ENCODE data around the gene FZD7. TPM values are rescaled to one million over a fixed set of nuclear protein-coding genes. Genes with fewer than 3 reads are reported as not detected.

The FZD7 gene
- total RNA-seq, 1 donor from 2014 or later = 91.0 TPM

DNA sequence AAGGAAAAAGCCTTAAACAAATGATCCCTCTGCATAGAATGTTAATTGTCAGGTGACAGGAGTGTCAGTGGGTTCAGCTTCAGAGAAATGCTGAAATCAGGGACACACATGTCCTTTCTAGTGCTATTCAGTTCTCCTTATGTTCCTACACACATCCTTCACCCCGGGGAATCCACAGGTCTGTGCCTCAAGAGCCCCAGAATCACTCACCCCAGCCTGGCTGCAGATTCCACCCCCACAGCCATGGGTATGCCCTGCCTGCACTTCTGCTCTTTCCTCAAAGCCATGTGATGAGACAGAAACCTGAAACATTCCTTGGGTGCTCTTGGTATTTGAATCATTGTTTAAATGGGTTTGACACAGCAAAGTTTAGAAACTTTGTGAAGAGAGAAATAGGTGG, 27.4 kb upstream of the FZD7 start:
- H3K4me1 Mint-ChIP-seq = peaks cover 44% of the 10 kb centered on the region
- no peaks in the 10 kb centered on the region for H3K36me3 Mint-ChIP-seq (ENCODE audit: low read depth)
- TF ChIP-seq, protein P1, sequence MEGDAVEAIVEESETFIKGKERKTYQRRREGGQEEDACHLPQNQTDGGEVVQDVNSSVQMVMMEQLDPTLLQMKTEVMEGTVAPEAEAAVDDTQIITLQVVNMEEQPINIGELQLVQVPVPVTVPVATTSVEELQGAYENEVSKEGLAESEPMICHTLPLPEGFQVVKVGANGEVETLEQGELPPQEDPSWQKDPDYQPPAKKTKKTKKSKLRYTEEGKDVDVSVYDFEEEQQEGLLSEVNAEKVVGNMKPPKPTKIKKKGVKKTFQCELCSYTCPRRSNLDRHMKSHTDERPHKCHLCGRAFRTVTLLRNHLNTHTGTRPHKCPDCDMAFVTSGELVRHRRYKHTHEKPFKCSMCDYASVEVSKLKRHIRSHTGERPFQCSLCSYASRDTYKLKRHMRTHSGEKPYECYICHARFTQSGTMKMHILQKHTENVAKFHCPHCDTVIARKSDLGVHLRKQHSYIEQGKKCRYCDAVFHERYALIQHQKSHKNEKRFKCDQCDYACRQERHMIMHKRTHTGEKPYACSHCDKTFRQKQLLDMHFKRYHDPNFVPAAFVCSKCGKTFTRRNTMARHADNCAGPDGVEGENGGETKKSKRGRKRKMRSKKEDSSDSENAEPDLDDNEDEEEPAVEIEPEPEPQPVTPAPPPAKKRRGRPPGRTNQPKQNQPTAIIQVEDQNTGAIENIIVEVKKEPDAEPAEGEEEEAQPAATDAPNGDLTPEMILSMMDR (conservative IDR thresholded peaks at IDR 0.05) = no peak
- no peak for DNase-seq (ENCODE audit: low read depth, low spot score)
- no peak overlapping the region for H3K27ac Mint-ChIP-seq (ENCODE audit: unreplicated experiment)
- no peaks in the 10 kb centered on the region for H3K9me3 Mint-ChIP-seq
- no peak overlapping the region for H3K4me3 Mint-ChIP-seq
- no peaks in the 10 kb centered on the region for H3K27me3 Mint-ChIP-seq (ENCODE audit: low read depth)

DNA sequence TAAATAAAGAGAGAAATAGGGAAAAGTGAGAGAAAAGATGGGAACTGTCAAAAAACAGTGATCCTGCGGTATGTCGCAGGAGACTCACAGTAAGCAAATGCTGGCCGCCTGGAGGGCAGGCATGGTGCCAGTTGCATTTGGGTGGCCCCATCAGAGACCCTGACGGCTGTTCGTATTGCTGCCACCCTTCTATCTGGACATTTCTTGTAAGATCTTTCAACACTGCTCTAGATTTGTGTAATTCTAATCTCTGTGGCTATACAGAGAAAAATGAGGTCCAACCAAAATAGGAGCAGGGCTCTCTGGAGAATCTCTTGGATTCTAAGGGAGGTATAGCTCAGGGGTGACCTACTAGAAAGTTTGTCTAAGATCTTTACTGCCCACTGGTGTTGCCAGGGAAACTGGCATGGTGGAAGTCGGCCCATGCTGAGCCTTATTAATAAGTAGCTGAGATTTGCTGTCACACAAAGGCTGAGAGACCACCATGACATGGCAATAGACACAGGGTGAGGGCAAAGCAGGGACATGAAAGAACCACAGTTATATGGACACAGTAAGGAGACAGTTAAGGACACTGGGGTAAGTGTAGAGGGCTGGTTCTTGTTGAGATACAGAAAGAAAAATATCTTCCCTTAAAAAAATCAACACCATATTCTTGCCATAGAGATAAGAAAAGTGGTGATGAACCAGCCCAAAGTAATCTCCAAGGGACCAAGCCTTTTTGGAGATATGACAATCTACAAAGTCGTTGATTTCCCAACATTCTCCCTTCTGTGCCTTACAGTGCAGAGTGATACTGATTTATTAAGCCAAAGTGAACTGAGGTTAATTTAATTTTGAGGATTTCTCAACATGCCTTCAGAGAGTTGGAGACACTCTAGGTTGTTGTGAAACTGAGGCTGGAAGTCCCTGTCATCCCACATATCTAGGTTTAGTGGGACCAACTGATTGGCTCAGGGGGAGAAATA, 26.4 kb upstream of the FZD7 start:
- no peaks in the 10 kb centered on the region for H3K36me3 Mint-ChIP-seq (ENCODE audit: low read depth)
- DNase-seq (ENCODE audit: low read depth, low spot score) = no peak
- no peak overlapping the region for H3K27ac Mint-ChIP-seq (ENCODE audit: unreplicated experiment)
- no peaks in the 10 kb centered on the region for H3K9me3 Mint-ChIP-seq
- H3K4me3 Mint-ChIP-seq = no peak overlapping the region
- TF ChIP-seq, protein P1 (conservative IDR thresholded peaks at IDR 0.05) = no peak
- no peaks in the 10 kb centered on the region for H3K27me3 Mint-ChIP-seq (ENCODE audit: low read depth)
- peaks cover 46% of the 10 kb centered on the region for H3K4me1 Mint-ChIP-seq

DNA sequence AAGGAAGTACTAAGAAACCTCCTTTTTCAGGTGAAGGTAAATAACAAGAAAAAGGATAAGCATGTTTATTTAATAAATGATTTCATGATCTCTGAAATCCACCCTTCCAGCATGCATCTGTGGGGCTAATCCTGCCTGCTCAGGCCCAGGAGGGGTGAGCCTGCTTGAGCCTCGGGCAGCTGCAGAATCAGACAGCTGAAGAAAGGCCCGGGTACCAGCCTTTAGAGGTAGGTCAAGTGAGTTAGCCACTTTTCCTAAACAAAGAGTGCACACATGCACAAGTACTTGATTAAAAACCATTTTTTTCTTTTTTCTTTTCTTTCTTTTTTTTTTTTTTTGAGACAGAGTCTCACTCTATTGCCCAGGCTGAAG, 25.7 kb upstream of the FZD7 start:
- H3K4me3 Mint-ChIP-seq = no peak overlapping the region
- TF ChIP-seq, protein P1 (conservative IDR thresholded peaks at IDR 0.05) = no peak
- peaks cover 46% of the 10 kb centered on the region for H3K4me1 Mint-ChIP-seq
- no peaks in the 10 kb centered on the region for H3K9me3 Mint-ChIP-seq
- no peaks in the 10 kb centered on the region for H3K27me3 Mint-ChIP-seq (ENCODE audit: low read depth)
- no peak for DNase-seq (ENCODE audit: low read depth, low spot score)
- no peak overlapping the region for H3K27ac Mint-ChIP-seq (ENCODE audit: unreplicated experiment)
- H3K36me3 Mint-ChIP-seq (ENCODE audit: low read depth) = no peaks in the 10 kb centered on the region

DNA sequence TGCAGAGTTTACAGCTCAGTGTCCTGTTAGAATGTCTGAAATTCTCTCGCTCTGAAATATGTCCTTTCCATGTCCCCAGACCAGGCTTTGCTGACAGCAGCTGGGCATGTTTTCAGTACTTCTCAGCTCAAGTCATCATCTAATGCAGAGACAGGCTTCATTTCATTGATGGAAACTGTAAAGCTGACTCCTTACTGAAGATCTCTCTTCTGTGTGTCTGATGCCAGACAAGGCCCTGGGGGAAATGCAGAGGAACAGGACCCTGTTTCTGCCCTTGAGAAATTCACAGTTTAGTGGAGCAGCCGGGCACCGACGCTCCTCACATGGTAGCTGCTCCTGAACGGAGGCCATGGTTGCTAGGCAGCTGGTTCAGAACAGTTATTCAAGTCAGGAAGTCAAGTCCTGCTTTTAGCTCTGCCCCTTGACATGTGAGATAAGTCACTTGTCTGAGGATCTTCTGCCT, 24.6 kb upstream of the FZD7 start:
- TF ChIP-seq, protein P1 (conservative IDR thresholded peaks at IDR 0.05) = no peak
- Mint-ChIP-seq H3K27me3 (ENCODE audit: low read depth) (no peaks in the 10 kb centered on the region), H3K27ac (ENCODE audit: unreplicated experiment) (peak overlapping the region; percentile 76), H3K4me1 (peaks cover 48% of the 10 kb centered on the region), H3K36me3 (ENCODE audit: low read depth) (no peaks in the 10 kb centered on the region), H3K4me3 (no peak overlapping the region), H3K9me3 (no peaks in the 10 kb centered on the region)
- DNase-seq (ENCODE audit: low read depth, low spot score) = no peak

DNA sequence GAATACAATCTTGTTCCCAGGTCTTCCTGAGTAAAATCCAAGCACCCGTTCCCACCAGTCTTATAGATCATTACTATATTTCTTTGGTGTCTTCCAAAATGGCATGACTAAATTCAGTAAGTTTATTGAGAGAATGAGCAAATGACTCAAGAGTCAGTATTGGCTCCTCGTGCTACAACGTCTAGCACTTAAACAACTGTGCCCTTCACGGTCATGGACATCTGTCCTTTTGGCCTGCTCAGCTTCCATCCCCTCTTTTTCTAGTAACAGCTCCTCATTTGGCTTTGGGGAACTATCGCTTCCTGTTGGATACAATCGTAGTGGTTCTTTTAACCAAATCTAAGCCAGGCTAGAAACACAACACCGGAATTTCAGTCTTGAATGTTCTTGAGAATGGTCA, 24.1 kb upstream of the FZD7 start:
- Mint-ChIP-seq H3K9me3 (no peaks in the 10 kb centered on the region), H3K4me3 (no peak overlapping the region), H3K27me3 (ENCODE audit: low read depth) (no peaks in the 10 kb centered on the region), H3K27ac (ENCODE audit: unreplicated experiment) (no peak overlapping the region), H3K4me1 (peaks cover 52% of the 10 kb centered on the region), H3K36me3 (ENCODE audit: low read depth) (no peaks in the 10 kb centered on the region)
- no peak for DNase-seq (ENCODE audit: low read depth, low spot score)
- TF ChIP-seq, protein P1 (conservative IDR thresholded peaks at IDR 0.05) = no peak

All from neural crest cell (in vitro differentiated cells).